Dedifferentiated amniotic fluid mesenchymal stem cell (primary cell): ENCODE data around the gene OR8H1.

ENCODE experiments used
- DNase-seq: peaks from one replicate; pipeline ENCODE4 v3.0.0-alpha.2; 2016; ENCODE audit errors: extremely low spot score

The OR8H1 gene, protein sequence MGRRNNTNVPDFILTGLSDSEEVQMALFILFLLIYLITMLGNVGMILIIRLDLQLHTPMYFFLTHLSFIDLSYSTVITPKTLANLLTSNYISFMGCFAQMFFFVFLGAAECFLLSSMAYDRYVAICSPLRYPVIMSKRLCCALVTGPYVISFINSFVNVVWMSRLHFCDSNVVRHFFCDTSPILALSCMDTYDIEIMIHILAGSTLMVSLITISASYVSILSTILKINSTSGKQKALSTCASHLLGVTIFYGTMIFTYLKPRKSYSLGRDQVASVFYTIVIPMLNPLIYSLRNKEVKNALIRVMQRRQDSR

GRCh38 chr11:56292154-56292553, at the start of gene OR8H1:
Gene OR8H1, minus strand, starts transcription at chr11:56292254. Its CDS starts 1,192 bp downstream, at chr11:56291062.
- no peak for DNase-seq

DNA sequence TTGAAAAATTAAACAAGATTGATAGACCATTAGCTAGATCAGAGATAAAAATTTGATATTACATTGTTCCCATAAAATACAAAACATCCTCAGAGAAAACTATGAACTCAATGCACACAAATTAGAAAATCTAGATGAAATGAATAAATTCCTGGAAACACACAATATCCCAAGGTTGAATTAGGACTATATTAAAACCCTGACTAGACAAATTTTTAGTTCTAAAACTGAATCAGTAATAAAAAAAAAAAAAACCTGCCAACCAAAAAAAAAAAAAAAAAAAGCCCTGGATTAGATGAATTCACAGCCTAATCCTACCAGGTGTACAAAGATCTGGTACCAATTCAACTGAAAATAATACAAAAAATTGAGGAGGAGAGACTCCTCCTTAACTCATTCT, 48.2 kb upstream of the OR8H1 start:
- DNase-seq = no peak

GRCh38 chr11:56333156-56333555, 41.1 kb upstream of the OR8H1 start:
- DNase-seq = no peak

DNA sequence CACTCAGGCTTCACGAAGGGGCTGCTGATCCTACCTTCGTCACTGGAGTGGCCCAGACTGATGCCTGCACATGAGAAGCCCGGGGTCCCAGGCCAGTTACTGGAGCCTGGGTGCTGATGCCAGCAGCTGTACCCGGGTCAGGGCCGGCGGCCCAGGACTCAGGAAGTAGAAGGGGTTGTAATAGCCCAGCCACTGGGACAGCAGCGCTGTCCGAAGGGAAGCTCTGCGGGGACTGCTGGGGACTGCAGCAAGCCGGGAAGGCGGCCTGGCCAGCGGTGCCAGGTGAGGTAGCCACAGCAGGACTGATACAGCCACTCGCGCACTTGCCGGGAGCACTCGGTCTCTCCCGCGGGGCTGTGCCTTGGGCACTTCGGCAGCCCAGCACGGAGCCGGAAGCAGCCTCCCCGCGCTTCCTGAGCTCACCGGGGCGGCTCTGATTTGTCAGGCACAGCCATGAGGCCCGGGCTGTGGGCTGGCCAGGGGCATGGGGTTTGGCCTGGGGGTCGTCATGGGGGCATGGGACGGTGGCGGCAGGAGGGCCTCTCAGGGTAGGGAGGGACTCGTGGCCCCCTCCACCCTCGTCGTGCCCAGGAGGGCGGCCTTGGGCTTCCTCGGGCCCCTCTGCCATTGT, 39.9 kb upstream of the OR8H1 start:
- DNase-seq = no peak

GRCh38 chr11:56314844-56315243, 22.8 kb upstream of the OR8H1 start, which contains the start of gene OR8K3:
Gene OR8K3, plus strand, starts transcription at chr11:56315144. Its CDS starts 3,163 bp downstream, at chr11:56318307.
- no peak for DNase-seq

GRCh38 chr11:56307836-56308235, 15.8 kb upstream of the OR8H1 start:
- DNase-seq = no peak

- no peak for DNase-seq
Observed at GRCh38 chr11:56296898-56297297, 4.8 kb upstream of the OR8H1 start.

GRCh38 chr11:56273854-56274253, 18.2 kb downstream of the OR8H1 start, which contains the start of gene OR5T1:
Gene OR5T1, plus strand, starts transcription at chr11:56274154. Its CDS starts 1,485 bp downstream, at chr11:56275639.
- DNase-seq = no peak

DNA sequence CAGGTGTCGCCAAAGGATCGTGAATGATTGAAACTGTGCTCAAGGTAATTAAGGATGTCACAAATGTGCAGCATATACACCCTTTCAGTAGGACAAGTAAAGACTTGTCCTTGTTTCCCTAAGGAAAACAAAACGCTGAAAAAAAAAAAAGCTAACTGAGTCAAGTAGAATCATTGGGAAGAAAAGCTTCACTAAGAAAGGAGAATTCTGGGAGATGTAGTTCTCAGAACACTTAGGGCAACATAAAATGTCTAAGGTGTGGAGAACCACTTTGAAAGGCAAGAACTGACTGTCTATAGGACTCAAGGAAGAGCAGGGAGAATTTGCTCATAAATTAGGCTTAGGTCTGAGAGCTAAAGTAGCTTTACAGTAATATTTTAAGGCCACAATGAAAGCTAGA, 21.0 kb downstream of the OR8H1 start:
- DNase-seq = no peak

GRCh38 chr11:56251954-56252353, 40.1 kb downstream of the OR8H1 start, which contains the start of gene OR5T3:
Gene OR5T3, plus strand, starts transcription at chr11:56252254. Its CDS starts 0 bp downstream, at chr11:56252254.
- no peak for DNase-seq
